SJCRH30 (cell line): ENCODE results near the gene LYRM7. TPM values are rescaled to one million over a fixed set of nuclear protein-coding genes. Genes with fewer than 3 reads are reported as not detected.
"Not testable (repeated sequence)": the region's sequence is repeated elsewhere in the genome, so short reads cannot be mapped to it uniquely, and the experiment has no call there.

Experiments used
- DNase-seq, 2 experiments: peaks; one replicate each; pipeline ENCODE4 v3.0.0-alpha.2; 2015 to 2020
- H3K27ac ChIP-seq: fragments of 250-450 bp; sonication (Bioruptor Pico); 2 replicates; pipeline ENCODE4 v1.5.1; 2020; ENCODE audit warnings: mild to moderate bottlenecking, moderate library complexity
- H3K27me3 ChIP-seq: fragments of 250-450 bp; sonication (Bioruptor Pico); 2 replicates; pipeline ENCODE4 v1.5.1; 2020; ENCODE audit warnings: mild to moderate bottlenecking, moderate library complexity
- H3K36me3 ChIP-seq: fragments of 250-450 bp; sonication (Bioruptor Pico); 2 replicates; pipeline ENCODE4 v1.5.1; 2020; ENCODE audit warnings: mild to moderate bottlenecking, moderate library complexity
- H3K4me1 ChIP-seq: fragments of 250-450 bp; sonication (Bioruptor Pico); 2 replicates; pipeline ENCODE4 v1.5.1; 2020; ENCODE audit warnings: mild to moderate bottlenecking, moderate library complexity
- H3K4me3 ChIP-seq: fragments of 250-450 bp; sonication (Bioruptor Pico); 2 replicates; pipeline ENCODE4 v1.5.1; 2020; ENCODE audit warnings: mild to moderate bottlenecking, moderate library complexity
- H3K9me3 ChIP-seq: fragments of 250-450 bp; sonication (Bioruptor Pico); replicated peaks from 2 replicates; pipeline ENCODE4 v1.5.1; 2020; ENCODE audit warnings: mild to moderate bottlenecking, moderate library complexity
- total RNA-seq: library from RNA; depleted of rRNA; stranded (reverse); fragments of >200 nt; shearing (Covaris generic); gene quantifications from 2 replicates; pipeline ENCODE4 v1.2.3, GENCODE V29; 2014; rRNA removed

LYRM7 gene
- total RNA-seq, 1 experiment from 2014 or later: 21.8 TPM

DNA sequence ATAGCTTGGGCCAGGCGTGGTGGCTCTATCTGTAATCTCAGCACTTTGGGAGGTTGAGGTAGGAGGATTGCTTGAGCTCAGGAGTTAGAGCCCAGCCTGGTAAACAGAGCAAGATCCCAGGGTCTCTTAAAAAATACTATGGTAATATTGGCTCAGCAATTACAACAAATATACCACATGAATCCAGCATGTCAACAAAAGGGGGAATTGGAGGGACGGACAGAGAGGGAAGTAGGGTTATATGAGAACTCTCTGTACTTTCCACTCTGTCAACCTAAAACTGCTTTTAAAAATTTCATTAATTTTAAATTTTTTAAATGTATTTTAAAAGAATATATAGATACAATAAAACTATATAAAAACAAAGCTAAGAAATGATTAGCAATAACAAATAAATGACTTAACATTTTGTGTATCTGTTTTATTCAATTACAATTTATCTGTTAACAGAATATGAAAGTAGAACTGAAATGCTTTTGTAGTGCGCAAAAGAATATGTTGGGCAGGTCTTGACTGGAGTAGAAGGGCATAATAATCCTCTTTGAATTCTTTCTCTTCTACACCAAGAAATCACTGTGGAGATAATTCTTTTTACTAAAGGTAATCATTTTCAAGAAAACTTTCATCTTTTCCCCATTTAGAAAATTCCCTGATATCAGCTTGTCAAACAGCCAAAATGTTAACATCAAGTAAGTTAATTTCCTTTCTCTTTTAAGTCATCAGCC lies 80.2 kb downstream of the LYRM7 start:
- H3K4me3 ChIP-seq: no peak overlapping the region
- no peak overlapping the region for H3K27ac ChIP-seq
- H3K4me1 ChIP-seq: no peaks in the 10 kb centered on the region
- no peaks in the 10 kb centered on the region for H3K36me3 ChIP-seq
- DNase-seq: no peak
- H3K27me3 ChIP-seq: 0 out of 2 replicates have a peak, but pooled peaks cover 4% of the 10 kb centered on the region
- no peaks in the 10 kb centered on the region for H3K9me3 ChIP-seq

DNA sequence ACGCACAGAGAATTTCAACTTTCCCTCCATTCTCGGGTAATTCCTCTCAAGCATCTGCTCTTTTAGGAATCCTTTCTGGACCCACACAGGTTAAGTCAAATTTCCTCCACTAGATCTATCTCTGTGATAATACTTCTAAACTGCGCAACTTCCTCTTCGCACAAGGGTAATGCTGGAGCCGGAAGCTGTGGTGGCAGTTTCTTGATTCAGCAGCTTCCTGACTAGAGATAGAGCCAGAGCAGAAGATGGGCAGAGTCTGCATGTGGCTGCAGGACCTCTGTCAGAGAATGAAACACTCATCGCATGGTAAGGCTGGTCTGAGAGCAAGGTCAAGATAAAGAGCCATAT lies 82.1 kb downstream of the LYRM7 start:
- DNase-seq: no peak
- H3K4me1 ChIP-seq: no peaks in the 10 kb centered on the region
- H3K27me3 ChIP-seq: 0 out of 2 replicates have a peak, but pooled peaks cover 4% of the 10 kb centered on the region
- no peak overlapping the region for H3K27ac ChIP-seq
- no peak overlapping the region for H3K4me3 ChIP-seq
- H3K36me3 ChIP-seq: no peaks in the 10 kb centered on the region
- no peaks in the 10 kb centered on the region for H3K9me3 ChIP-seq

DNA sequence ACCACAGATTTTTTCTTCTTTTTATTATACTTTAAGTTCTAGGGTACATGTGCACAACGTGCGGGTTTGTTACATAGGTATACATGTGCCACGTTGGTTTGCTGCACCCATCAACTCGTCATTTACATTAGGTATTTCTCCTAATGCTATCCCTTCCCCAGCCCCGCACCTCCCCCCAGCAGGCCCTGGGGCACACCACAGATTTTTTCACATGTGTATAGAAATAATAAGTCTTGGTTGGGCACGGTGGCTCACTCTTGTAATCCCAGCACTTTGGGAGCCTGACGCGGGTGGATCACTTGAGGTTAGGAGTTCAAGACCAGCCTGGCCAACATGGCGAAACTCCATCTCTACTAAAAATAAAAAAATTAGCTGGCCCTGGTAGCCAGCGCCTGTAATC lies 83.3 kb downstream of the LYRM7 start:
- H3K4me3 ChIP-seq, H3K4me1 ChIP-seq, H3K9me3 ChIP-seq, H3K27me3 ChIP-seq, H3K36me3 ChIP-seq, DNase-seq, H3K27ac ChIP-seq: not testable (repeated sequence)

DNA sequence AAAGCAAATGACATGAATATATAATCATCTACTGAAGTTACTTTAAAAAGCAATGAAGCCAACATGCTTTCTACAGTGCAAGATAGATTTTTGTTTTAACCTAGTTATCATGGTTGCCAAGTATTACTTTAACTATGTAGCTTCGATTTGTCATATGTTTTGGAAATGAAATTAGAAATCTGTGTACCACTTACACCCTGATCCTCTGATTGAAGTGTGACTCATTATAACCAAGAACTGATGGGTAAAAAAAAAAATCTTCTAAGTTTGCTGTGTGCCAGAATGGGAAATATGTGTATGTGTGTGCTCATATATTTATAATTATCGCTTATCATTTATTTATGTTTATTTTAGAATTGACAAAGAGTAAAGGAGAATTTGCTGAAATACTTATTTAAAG lies 84.0 kb downstream of the LYRM7 start:
- Histone ChIP-seq H3K4me3 (no peak overlapping the region), H3K27ac (no peak overlapping the region), H3K27me3 (0 out of 2 replicates have a peak, but pooled peaks cover 4% of the 10 kb centered on the region), H3K36me3 (no peaks in the 10 kb centered on the region), H3K4me1 (no peaks in the 10 kb centered on the region), H3K9me3 (no peaks in the 10 kb centered on the region)
- no peak for DNase-seq

Other genes with a start within 250 kb of the LYRM7 start
- 348 and 350 TPM in 2 replicates for gene HINT1, start 5.7 kb upstream of the LYRM7 start, total RNA-seq
- gene CDC42SE2, start 93.1 kb downstream of the LYRM7 start, total RNA-seq: 31.3 and 33.7 TPM in 2 replicates